ENCODE results near the gene RFPL1.

- TF ChIP-seq CTCF (IDR thresholded peaks at IDR 0.05) (no peak), POLR2A (IDR thresholded peaks at IDR 0.05) (no peak)
Observed at GRCh38 chr22:29479417-29480261, 41.3 kb downstream of the RFPL1 start, which contains the start of gene NEFH.

Measured in thyroid gland (tissue), 4 donors.